ENCODE measurements around the gene PROSER2.

Gene PROSER2

GRCh38 chr10:11871466-11871865 is 48.3 kb downstream of the PROSER2 start:
- ATAC-seq, result no peak

GRCh38 chr10:11874568-11875493 is 51.7 kb downstream of the PROSER2 start:
- TF ChIP-seq RARB (CRISPR knock-in tag; IDR thresholded peaks at IDR 0.05) (no peak), ISL1 (CRISPR knock-in tag; IDR thresholded peaks at IDR 0.05) (no peak), ZNF70 (CRISPR knock-in tag; IDR thresholded peaks at IDR 0.05) (no peak), CSDC2 (CRISPR knock-in tag; IDR thresholded peaks at IDR 0.05) (no peak), ZNF8 (CRISPR knock-in tag; IDR thresholded peaks at IDR 0.05) (no peak), ESRRG (CRISPR knock-in tag; IDR thresholded peaks at IDR 0.05) (no peak), ZC3H10 (CRISPR knock-in tag; IDR thresholded peaks at IDR 0.05) (no peak), CREB5 (CRISPR knock-in tag; IDR thresholded peaks at IDR 0.05; ENCODE audit: low read depth) (no peak), SNAI2 (CRISPR knock-in tag; IDR thresholded peaks at IDR 0.05) (no peak), TSHZ2 (CRISPR knock-in tag; IDR thresholded peaks at IDR 0.05) (no peak), TCF4 (CRISPR knock-in tag; IDR thresholded peaks at IDR 0.05; ENCODE audit: borderline replicate concordance) (no peak), BACH2 (CRISPR knock-in tag; IDR thresholded peaks at IDR 0.05; ENCODE audit: borderline replicate concordance) (no peak), CSRNP3 (CRISPR knock-in tag; IDR thresholded peaks at IDR 0.05) (no peak), ZNF565 (CRISPR knock-in tag; conservative IDR thresholded peaks at IDR 0.05; ENCODE audit: low read depth) (no peak), OSR1 (CRISPR knock-in tag; IDR thresholded peaks at IDR 0.05) (no peak), GLIS3 (CRISPR knock-in tag; IDR thresholded peaks at IDR 0.05) (no peak)
- peak; percentile 19; the same call in 1 of the 3 replicates for ATAC-seq

More at GRCh38 chr10:11871466-11871865, 48.3 kb downstream of the PROSER2 start:
- no peak for TF ChIP-seq ZFP3 (CRISPR knock-in tag; IDR thresholded peaks at IDR 0.05)

GRCh38 chr10:11875494-11876281 is 52.5 kb downstream of the PROSER2 start:
- no peak for TF ChIP-seq CSRNP3 (CRISPR knock-in tag; IDR thresholded peaks at IDR 0.05)
- no peak for TF ChIP-seq CSDC2 (CRISPR knock-in tag; IDR thresholded peaks at IDR 0.05)
- TF ChIP-seq TSHZ2 (CRISPR knock-in tag; IDR thresholded peaks at IDR 0.05), result no peak
- TF ChIP-seq GLIS3 (CRISPR knock-in tag; IDR thresholded peaks at IDR 0.05), result no peak
- TF ChIP-seq ZFP30 (CRISPR knock-in tag; IDR thresholded peaks at IDR 0.05), result no peak

More at GRCh38 chr10:11875494-11876281, 52.5 kb downstream of the PROSER2 start:
- peak; percentile 62 for ATAC-seq
